ENCODE measurements around the gene SLC29A1. TPM values are rescaled to one million over a fixed set of nuclear protein-coding genes. Genes with fewer than 3 reads are reported as not detected.
A peak's percentile ranks its signal among the peaks of the same experiment; 100 is the strongest.
"Not testable (repeated sequence)": the region's sequence is repeated elsewhere in the genome, so short reads cannot be mapped to it uniquely, and the experiment has no call there.

SLC29A1 gene
- total RNA-seq, 2 donors from 2014 or later = 18.5 to 58.9 TPM

DNA sequence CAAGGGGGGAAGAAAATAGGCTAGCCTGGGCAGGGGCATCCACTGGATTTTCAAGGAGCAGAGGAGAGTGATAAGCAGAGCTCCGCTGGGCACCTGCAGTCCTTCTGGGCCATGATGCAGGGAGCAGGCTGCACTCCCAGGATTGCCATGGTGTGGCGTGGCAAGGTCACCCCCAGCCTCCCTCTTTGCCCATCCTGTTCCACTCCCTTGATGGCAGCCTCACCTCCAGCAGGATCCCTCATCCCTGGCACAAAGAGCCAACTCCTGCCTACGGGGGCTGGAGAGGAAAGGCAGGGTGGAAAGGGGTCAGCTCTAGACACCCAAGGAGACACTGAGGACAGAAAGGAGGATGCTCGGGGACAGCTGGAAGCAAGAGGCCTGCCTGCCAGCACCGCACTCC is 29.1 kb upstream of the SLC29A1 start:
- TF ChIP-seq POLR2A (IDR thresholded peaks at IDR 0.05) = no peak
- no peak for TF ChIP-seq POLR2AphosphoS5 (IDR thresholded peaks at IDR 0.05)
- no peak for TF ChIP-seq CTCF (IDR thresholded peaks at IDR 0.05)
- Histone ChIP-seq H3K4me1 (replicated peaks) (no peaks in the 10 kb centered on the region), H3K27ac (no peak overlapping the region), H3K9me3 (no peaks in the 10 kb centered on the region), H3K27me3 (replicated peaks; ENCODE audit: insufficient read depth) (no peaks in the 10 kb centered on the region), H3K4me3 (no peak overlapping the region), H3K36me3 (no peaks in the 10 kb centered on the region)
- intact Hi-C loops (cut with DNase I) = no loop called here
- no peak for DNase-seq (ENCODE audit: low spot score)
- 77% methylated on average over 5 of the region's 5 CpGs for WGBS

- H3K4me3 ChIP-seq; H3K36me3 ChIP-seq; H3K27ac ChIP-seq; H3K27me3 ChIP-seq (replicated peaks; ENCODE audit: insufficient read depth); intact Hi-C loops (cut with DNase I); H3K4me1 ChIP-seq (replicated peaks); H3K9me3 ChIP-seq; DNase-seq (ENCODE audit: low spot score): not testable (repeated sequence)
- 93% methylated on average over 11 of the region's 11 CpGs for WGBS
Measured at GRCh38 chr6:44196351-44196750, 27.0 kb upstream of the SLC29A1 start.

DNA sequence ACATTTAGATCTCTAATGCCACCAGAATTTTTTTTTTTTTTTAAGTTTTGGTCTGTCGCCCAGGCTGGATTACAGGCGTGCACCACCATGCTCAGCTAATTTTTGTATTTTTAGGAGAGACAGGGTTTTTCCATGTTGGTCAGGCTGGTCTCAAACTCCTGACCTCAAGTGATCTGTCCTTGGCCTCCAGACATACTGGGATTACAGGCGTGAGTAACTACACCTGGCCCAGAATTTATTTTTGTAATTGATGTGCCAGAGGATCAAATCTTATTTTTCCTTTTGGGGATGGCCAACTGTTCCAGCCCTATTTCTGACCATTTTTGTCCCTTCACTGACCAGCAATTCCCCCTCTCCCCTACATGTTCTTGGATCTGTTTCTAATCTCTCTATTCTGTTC is 24.7 kb upstream of the SLC29A1 start:
- WGBS = 88% methylated on average over 3 of the region's 3 CpGs
- intact Hi-C loops (cut with DNase I) = no loop called here

GRCh38 chr6:44199883-44200282 is 23.5 kb upstream of the SLC29A1 start:
- no peaks in the 10 kb centered on the region for H3K36me3 ChIP-seq
- H3K4me1 ChIP-seq (replicated peaks) = no peaks in the 10 kb centered on the region
- no peak overlapping the region for H3K27ac ChIP-seq
- no peak overlapping the region for H3K4me3 ChIP-seq
- intact Hi-C loops (cut with DNase I) = no loop called here
- WGBS = 96% methylated on average over 4 of the region's 4 CpGs
- DNase-seq (ENCODE audit: low spot score) = no peak
- no peaks in the 10 kb centered on the region for H3K27me3 ChIP-seq (replicated peaks; ENCODE audit: insufficient read depth)
- no peaks in the 10 kb centered on the region for H3K9me3 ChIP-seq
- no peak for TF ChIP-seq POLR2AphosphoS5 (IDR thresholded peaks at IDR 0.05)
- TF ChIP-seq CTCF (IDR thresholded peaks at IDR 0.05) = no peak
- no peak for TF ChIP-seq POLR2A (IDR thresholded peaks at IDR 0.05)

More for the DNA sequence above, 24.7 kb upstream of the SLC29A1 start:
- Histone ChIP-seq H3K4me1 (replicated peaks) (no peaks in the 10 kb centered on the region), H3K27ac (no peak overlapping the region), H3K9me3 (no peaks in the 10 kb centered on the region), H3K4me3 (no peak overlapping the region), H3K36me3 (no peaks in the 10 kb centered on the region), H3K27me3 (replicated peaks; ENCODE audit: insufficient read depth) (no peaks in the 10 kb centered on the region)
- TF ChIP-seq CTCF (IDR thresholded peaks at IDR 0.05) = no peak
- TF ChIP-seq POLR2AphosphoS5 (IDR thresholded peaks at IDR 0.05) = no peak
- no peak for TF ChIP-seq POLR2A (IDR thresholded peaks at IDR 0.05)
- DNase-seq (ENCODE audit: low spot score) = no peak

GRCh38 chr6:44201200-44201599 is 22.2 kb upstream of the SLC29A1 start:
- 34% methylated on average over 3 of the region's 3 CpGs for WGBS
- intact Hi-C loops (cut with DNase I) = no loop called here
- Histone ChIP-seq H3K4me3 (no peak overlapping the region), H3K36me3 (no peaks in the 10 kb centered on the region), H3K27me3 (replicated peaks; ENCODE audit: insufficient read depth) (no peaks in the 10 kb centered on the region), H3K4me1 (replicated peaks) (no peaks in the 10 kb centered on the region), H3K27ac (peak overlapping the region; percentile 31 to 68), H3K9me3 (no peaks in the 10 kb centered on the region)
- no peak for DNase-seq (ENCODE audit: low spot score)
- TF ChIP-seq POLR2AphosphoS5 (IDR thresholded peaks at IDR 0.05) (no peak), POLR2A (IDR thresholded peaks at IDR 0.05) (peak; percentile 16), CTCF (IDR thresholded peaks at IDR 0.05) (no peak)

All from prostate gland (tissue), 2 donors.